NCI-H1048 (cell line): ENCODE data around the gene MINDY1.

Experiments used
- DNase-seq: peaks from one replicate; lab custom pipeline; 2025; lab: John Stamatoyannopoulos, UW

MINDY1 gene

GRCh38 chr1:150985179-150985825 is 21.4 kb downstream of the MINDY1 start:
- no peak for DNase-seq

DNA sequence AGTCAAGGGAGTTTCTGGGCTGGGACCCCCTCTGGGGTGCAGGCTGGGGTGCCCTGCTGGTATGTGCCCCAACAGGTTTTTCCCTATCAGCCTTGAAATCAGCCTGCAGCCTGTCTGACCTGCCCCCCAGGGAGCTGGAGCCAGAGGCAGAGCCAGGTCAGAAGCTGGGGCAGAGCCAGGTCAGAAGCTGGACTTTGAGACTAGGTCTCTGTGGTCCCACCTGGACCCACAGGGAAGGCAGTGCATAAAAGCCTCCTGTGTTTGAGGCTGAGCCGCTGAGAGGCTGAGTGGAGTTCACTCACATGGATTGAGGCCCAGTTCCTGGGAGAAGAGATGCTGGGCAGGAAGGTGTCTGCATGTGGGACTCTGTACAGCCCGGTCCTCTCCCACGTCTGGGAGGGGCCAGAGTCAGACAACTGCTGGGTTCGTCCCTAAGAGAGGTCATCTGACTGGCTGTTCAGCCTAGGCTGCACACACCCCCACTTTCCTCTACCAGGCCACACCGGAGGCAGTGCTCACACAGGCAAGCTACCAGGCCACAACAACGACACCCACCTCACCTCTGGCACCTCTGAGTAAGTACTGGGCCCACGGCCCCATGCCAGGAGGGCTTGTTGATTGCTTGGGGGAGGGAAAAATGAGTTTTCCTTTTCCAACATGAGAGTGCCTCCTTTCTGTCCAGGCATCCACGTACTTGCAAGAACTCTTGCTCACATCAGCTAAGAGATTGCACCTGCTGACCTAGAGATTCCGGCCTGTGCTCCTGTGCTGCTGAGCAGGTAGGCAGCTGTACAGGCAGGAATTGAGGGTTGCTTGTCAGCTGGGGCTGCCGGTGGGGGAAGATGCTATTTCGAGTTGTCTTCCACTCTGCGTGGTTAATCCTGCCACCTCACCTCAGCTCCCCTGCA is 24.6 kb downstream of the MINDY1 start, which contains the start of gene ANXA9:
Gene ANXA9, plus strand, starts transcription at position 488 of the 908 bp plus-strand sequence. CDS start 814 bp downstream, outside the sequence.
- DNase-seq = no peak

DNA sequence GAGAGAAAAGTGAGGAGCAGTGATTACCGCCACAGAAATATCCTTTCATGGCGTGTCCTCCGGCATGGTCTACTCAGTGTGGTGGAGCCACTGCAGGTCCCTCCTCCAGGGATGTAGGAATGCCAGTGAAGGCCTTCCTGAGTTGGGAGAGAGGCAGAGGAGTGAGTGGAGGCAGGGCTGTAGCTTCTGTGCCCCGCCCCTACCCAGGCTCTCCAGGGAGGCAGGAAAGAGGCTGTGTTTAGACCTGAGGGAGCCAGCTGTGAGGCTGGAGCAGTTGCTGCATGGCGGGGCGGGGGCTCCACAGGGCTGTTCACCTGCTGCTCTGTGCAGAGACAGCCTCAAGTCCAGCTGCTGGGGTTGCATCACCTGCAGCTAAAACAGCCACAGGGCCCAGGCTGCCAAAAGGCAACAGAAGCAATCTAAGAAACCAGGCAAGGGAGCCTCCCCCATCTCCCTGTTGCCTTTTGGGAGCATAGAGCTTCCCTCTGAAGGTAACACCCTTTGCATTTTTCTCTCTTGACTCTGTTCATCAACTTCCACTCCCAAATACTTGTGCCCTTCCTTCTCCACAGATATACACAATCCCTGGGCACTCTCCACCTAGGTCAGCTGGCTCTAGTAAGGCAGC is 25.4 kb downstream of the MINDY1 start:
- DNase-seq = no peak

GRCh38 chr1:150979092-150980056 is 27.3 kb downstream of the MINDY1 start:
- DNase-seq = peak; percentile 90

GRCh38 chr1:150976879-150977694 is 29.6 kb downstream of the MINDY1 start:
- no peak for DNase-seq

GRCh38 chr1:150976401-150976821 is 30.3 kb downstream of the MINDY1 start:
- DNase-seq = no peak

- DNase-seq = peak; percentile 50
Measured at GRCh38 chr1:150974580-150975478, 31.9 kb downstream of the MINDY1 start, which contains the start of gene CERS2. CERS2 (minus strand) TSS chr1:150974835; CDS start chr1:150969090, 5,745 bp downstream.

DNA sequence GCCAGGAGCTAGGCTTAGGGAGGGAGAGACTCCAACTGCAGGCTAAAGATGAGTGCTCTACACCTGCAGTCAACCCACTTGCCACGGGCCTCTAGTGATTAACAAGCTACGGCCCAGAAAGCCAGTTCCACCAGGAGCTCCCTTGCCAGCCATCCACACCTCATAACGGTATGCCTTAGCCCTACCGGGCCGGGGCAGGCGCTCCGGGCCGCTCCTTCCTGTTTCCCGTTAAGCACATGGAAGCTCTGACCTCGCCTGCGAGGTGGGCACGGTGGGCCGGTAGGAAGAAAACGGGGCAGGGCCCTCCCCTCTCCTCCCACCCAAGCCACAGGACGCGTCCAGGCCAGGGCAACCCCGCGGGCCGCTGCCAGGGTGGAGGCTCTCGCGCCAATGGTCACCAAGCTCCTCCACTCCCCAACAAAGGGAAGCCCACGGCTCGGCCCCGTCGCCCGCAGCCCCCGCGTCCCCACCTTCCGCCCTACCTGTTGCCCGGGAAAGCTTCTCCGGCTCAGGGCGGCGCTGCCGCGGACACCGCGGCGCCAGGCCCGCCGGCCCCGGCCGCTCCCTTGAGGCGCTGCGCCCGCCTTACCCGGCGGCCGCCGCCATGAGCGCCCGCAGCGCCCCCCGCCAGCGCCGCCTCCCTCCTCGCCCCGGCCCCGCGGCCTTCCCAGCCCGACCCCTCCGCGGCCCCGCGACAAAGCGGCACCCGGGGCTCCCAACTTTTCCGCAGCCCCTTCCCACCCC is 32.7 kb downstream of the MINDY1 start:
- no peak for DNase-seq

- DNase-seq = no peak
Measured at GRCh38 chr1:150973258-150973835, 33.4 kb downstream of the MINDY1 start.

GRCh38 chr1:150972417-150972940 is 34.2 kb downstream of the MINDY1 start:
- DNase-seq = no peak

DNA sequence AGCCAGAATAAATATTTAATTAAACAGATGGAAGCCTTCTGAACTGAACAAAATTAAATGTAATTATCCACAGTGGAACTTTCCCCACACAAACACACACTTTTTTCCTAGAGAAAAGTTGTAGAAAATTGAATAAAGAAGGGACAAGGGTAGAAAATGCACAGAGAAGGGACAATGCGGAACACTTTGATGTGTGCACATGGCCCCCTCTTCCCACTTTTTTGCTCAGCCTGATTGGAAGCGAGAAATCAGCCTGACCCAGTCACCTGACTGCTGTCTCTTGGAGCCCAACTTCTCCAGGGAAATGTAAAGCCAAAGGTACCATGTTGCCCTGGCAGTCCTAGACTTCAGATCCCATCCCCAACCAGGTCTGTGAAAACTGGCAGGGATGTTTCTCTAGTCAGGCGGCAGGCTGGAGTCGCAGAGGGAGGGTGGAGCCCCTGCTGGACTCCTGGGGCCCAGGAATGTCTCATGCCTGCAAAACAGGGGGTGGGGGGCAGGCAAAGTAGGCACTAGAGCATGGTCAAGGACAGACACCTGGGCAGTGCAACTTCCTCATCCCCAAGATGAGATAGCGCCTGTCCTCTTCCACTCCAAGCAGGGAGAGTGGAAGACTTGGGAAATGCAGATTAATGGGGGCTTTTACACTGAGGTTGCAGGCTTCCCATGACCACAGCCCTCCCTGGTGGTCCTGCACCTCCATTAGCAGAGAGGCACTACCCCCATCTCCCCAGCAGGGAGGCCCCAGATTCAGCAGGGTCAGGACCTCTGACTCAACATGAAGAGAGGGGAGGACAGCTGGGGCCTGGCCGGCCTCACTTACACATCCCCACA is 34.9 kb downstream of the MINDY1 start:
- no peak for DNase-seq

GRCh38 chr1:150970808-150971582 is 35.7 kb downstream of the MINDY1 start:
- no peak for DNase-seq

DNA sequence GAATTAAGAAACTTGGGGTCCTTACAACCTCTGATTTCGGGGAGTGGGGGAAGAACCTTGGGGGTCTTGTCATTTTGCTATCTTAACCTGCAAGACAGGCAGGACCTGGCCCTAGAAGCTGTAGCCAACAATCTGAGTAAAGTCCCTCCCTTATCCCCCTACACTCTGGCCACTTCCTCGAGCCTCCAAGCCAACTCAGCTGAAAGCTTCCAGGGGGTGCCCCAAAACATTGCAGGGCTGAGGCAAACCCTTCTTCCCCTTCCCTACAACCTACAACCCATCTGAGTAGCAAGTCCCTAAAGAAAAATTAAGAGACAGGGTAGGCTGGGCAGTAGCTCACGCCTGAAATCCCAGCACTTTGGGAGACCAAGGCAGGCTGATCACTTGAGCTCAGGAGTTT is 37.1 kb downstream of the MINDY1 start:
- no peak for DNase-seq

DNA sequence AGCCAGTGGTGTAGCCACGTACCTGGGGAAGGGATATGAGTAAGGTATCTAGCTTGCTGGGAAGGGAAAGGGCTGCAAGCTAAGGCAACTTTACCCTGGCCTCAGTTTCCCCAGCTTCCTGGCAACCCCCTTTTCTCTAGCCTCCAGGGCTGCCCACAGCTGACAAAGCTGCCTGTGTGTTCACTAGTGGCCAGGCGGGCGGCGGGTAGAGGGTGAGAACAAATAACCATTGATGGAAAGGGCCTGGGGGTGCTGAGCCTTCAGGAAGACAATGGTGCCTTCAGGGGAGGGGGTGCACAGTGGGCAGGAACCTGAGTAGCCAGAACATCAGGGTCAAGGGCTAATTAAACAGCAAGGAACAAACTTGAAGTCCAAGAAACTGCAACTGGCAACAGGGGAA is 38.2 kb downstream of the MINDY1 start:
- no peak for DNase-seq

GRCh38 chr1:150967936-150968335 is 38.8 kb downstream of the MINDY1 start:
- no peak for DNase-seq

DNA sequence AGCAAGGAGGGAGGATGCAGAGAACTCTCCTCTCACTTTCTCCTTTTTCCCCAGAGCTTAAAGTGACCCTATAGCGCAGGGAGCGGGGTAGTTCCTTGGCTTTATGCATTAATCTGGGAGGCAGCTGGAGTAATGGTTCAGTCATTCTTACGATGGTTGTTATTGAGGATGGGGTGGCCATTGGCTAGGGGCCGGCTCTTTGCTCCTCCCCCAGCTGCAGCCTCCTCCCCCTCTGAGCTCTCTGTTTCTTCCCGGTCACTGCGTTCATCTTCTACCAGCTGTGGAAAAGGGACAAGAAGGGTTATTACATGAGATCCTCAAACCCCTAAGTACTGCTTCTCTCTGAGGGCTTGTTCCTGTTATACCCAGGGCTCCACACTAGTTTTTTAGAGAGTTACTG is 40.7 kb downstream of the MINDY1 start:
- no peak for DNase-seq
